ENCODE measurements around the gene KIAA1191.

DNA sequence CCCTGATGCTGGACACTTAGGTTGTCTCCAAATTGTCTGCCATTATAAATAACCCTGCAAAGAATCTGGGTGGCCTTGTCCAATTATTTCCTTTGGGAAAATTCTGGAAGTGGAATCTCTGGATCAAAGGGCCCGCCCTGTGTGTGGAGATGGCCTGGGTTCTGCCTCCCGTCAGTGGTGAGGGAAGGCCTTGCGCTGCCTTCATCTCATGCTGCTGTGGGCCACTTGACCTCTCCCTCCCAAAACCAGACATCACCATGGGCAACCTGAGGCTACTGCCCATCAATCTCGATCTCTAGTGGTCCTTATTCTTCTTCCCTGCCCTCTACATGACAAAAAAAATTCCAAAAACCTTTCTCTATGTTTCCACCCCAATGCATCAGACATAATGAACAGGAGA, 48.2 kb upstream of the KIAA1191 start:
- no peak for TF ChIP-seq EZH2phosphoT487 (IDR thresholded peaks at IDR 0.05; ENCODE audit: low read depth, severe bottlenecking, unreplicated experiment)
- TF ChIP-seq, protein P1, sequence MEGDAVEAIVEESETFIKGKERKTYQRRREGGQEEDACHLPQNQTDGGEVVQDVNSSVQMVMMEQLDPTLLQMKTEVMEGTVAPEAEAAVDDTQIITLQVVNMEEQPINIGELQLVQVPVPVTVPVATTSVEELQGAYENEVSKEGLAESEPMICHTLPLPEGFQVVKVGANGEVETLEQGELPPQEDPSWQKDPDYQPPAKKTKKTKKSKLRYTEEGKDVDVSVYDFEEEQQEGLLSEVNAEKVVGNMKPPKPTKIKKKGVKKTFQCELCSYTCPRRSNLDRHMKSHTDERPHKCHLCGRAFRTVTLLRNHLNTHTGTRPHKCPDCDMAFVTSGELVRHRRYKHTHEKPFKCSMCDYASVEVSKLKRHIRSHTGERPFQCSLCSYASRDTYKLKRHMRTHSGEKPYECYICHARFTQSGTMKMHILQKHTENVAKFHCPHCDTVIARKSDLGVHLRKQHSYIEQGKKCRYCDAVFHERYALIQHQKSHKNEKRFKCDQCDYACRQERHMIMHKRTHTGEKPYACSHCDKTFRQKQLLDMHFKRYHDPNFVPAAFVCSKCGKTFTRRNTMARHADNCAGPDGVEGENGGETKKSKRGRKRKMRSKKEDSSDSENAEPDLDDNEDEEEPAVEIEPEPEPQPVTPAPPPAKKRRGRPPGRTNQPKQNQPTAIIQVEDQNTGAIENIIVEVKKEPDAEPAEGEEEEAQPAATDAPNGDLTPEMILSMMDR (IDR thresholded peaks at IDR 0.05; ENCODE audit: poor library complexity): no peak
